Suprapubic skin (tissue), 3 donors: Measurements from ENCODE around the gene ARAP2.

Source experiments
- POLR2A ChIP-seq, 2 donors: fragments of 450-650 bp; IDR thresholded peaks; one replicate each; pipeline ENCODE4 v1.6.1; 2017; ENCODE audit warnings: antibody characterized with exemption in 2 of 2, mild to moderate bottlenecking in 2 of 2, moderate library complexity in 2 of 2
- TF ChIP-seq, protein P1 (sequence below), 2 donors: fragments of 200-600 bp in 1 of 2; fragments of 450-650 bp in 1 of 2; sonication (generic) in 1 of 2; IDR thresholded peaks; one replicate each; pipeline ENCODE4 v1.5.1; 2016 to 2019; ENCODE audit warnings: antibody characterized with exemption in 2 of 2, mild to moderate bottlenecking in 1 of 2, moderate library complexity in 1 of 2

- TF ChIP-seq, protein P1, sequence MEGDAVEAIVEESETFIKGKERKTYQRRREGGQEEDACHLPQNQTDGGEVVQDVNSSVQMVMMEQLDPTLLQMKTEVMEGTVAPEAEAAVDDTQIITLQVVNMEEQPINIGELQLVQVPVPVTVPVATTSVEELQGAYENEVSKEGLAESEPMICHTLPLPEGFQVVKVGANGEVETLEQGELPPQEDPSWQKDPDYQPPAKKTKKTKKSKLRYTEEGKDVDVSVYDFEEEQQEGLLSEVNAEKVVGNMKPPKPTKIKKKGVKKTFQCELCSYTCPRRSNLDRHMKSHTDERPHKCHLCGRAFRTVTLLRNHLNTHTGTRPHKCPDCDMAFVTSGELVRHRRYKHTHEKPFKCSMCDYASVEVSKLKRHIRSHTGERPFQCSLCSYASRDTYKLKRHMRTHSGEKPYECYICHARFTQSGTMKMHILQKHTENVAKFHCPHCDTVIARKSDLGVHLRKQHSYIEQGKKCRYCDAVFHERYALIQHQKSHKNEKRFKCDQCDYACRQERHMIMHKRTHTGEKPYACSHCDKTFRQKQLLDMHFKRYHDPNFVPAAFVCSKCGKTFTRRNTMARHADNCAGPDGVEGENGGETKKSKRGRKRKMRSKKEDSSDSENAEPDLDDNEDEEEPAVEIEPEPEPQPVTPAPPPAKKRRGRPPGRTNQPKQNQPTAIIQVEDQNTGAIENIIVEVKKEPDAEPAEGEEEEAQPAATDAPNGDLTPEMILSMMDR (IDR thresholded peaks at IDR 0.05) = no peak
- no peak for TF ChIP-seq POLR2A (IDR thresholded peaks at IDR 0.05)
Observed at GRCh38 chr4:36274158-36274557, 29.8 kb upstream of the ARAP2 start.
